Spleen (tissue), 7 donors: ENCODE results near the gene SCNM1.

ENCODE experiments used
- CTCF ChIP-seq, 11 experiments: fragments of 200-600 bp in 7 of 11; fragments of 450-650 bp in 4 of 11; sonication (generic) in 4 of 11; IDR thresholded peaks in 8 of 11; conservative IDR thresholded peaks in 3 of 11; 1 replicate in 7 of 11; 2 replicates in 4 of 11; pipeline versions ENCODE4 v1.4.0 to v1.8.0; 2016 to 2021; ENCODE audit warnings: antibody characterized with exemption in 11 of 11, inconsistent platforms in 4 of 11, mild to moderate bottlenecking in 1 of 11
- POLR2AphosphoS5 ChIP-seq, 3 donors: sonication (generic); formaldehyde crosslinking; IDR thresholded peaks; one replicate each; pipeline ENCODE4 v1.5.1; 2017; ENCODE audit warnings: antibody characterized with exemption in 3 of 3
- donor health status: DM: no; HTN: no; CAD: no; lungs with moderate emphysema.
- donor health status: DM: no; HTN: no; CAD: no.
- donor health status: DM: no; HTN: no; CAD: no.

- TF ChIP-seq CTCF (IDR thresholded peaks at IDR 0.05 in 8 of 11, conservative IDR thresholded peaks at IDR 0.05 in 3 of 11), result no peak
- no peak for TF ChIP-seq POLR2AphosphoS5 (IDR thresholded peaks at IDR 0.05)
These were observed 47.6 kb downstream of the SCNM1 start for GRCh38 chr1:151213560-151213959.
